HEK293 (cell line): ENCODE results near the gene BCKDHB.

ENCODE experiments used
- BCL6B ChIP-seq: fragments of 450-650 bp; formaldehyde crosslinking; IDR thresholded peaks from 2 replicates; pipeline ENCODE4 v1.5.1; 2017; ENCODE audit warnings: missing biosample characterization, missing genetic modification characterization
- EGR2 ChIP-seq: fragments of 450-650 bp; formaldehyde crosslinking; IDR thresholded peaks from 2 replicates; pipeline ENCODE4 v1.5.1; 2016; ENCODE audit warnings: low read depth, missing biosample characterization, missing genetic modification characterization
- IKZF3 ChIP-seq: fragments of 450-650 bp; IDR thresholded peaks from 2 replicates; pipeline ENCODE4 v1.5.0; 2018; ENCODE audit warnings: missing biosample characterization, mild to moderate bottlenecking, missing genetic modification characterization, moderate library complexity
- KLF10 ChIP-seq: fragments of 450-650 bp; IDR thresholded peaks from 2 replicates; pipeline ENCODE4 v1.5.1; 2018; ENCODE audit warnings: missing biosample characterization, mild to moderate bottlenecking, missing genetic modification characterization
- MZF1 ChIP-seq: fragments of 450-650 bp; formaldehyde crosslinking; IDR thresholded peaks from 2 replicates; pipeline ENCODE4 v1.5.1; 2017; ENCODE audit warnings: missing biosample characterization, missing genetic modification characterization, borderline replicate concordance
- SETDB1 ChIP-seq: IDR thresholded peaks from one replicate; pipeline ENCODE4 v1.6.1; 2017; ENCODE audit warnings: mild to moderate bottlenecking, low read length, moderate library complexity, mixed read lengths; ENCODE audit not compliant: insufficient read length
- SP2 ChIP-seq: fragments of 450-650 bp; formaldehyde crosslinking; IDR thresholded peaks from 2 replicates; pipeline ENCODE4 v1.5.1; 2016; ENCODE audit warnings: missing biosample characterization, missing genetic modification characterization
- TSHZ1 ChIP-seq: fragments of 450-650 bp; formaldehyde crosslinking; IDR thresholded peaks from 2 replicates; pipeline ENCODE4 v1.5.1; 2016; ENCODE audit warnings: missing biosample characterization, missing genetic modification characterization, borderline replicate concordance
- ZNF2 ChIP-seq: fragments of 450-650 bp; formaldehyde crosslinking; IDR thresholded peaks from 2 replicates; pipeline ENCODE4 v1.5.1; 2016; ENCODE audit warnings: missing biosample characterization, missing genetic modification characterization
- ZNF221 ChIP-seq: fragments of 450-650 bp; formaldehyde crosslinking; IDR thresholded peaks from 2 replicates; pipeline ENCODE4 v1.5.1; 2017; ENCODE audit warnings: missing biosample characterization, missing genetic modification characterization, borderline replicate concordance
- ZNF324 ChIP-seq: fragments of 450-650 bp; formaldehyde crosslinking; IDR thresholded peaks from 2 replicates; pipeline ENCODE4 v1.5.1; 2016; ENCODE audit warnings: missing biosample characterization, missing genetic modification characterization
- ZNF335 ChIP-seq: fragments of 450-650 bp; formaldehyde crosslinking; conservative IDR thresholded peaks from 2 replicates; pipeline ENCODE4 v1.5.1; 2016; ENCODE audit warnings: missing biosample characterization, missing genetic modification characterization
- ZNF366 ChIP-seq: fragments of 450-650 bp; formaldehyde crosslinking; conservative IDR thresholded peaks from 2 replicates; pipeline ENCODE4 v1.5.1; 2016; ENCODE audit warnings: missing biosample characterization, missing genetic modification characterization
- ZNF37A ChIP-seq: fragments of 450-650 bp; IDR thresholded peaks from 2 replicates; pipeline ENCODE4 v1.5.1; 2018; ENCODE audit warnings: missing biosample characterization, missing genetic modification characterization
- ZNF426 ChIP-seq: fragments of 450-650 bp; formaldehyde crosslinking; IDR thresholded peaks from 2 replicates; pipeline ENCODE4 v1.5.1; 2017; ENCODE audit warnings: missing biosample characterization, missing genetic modification characterization, mild to moderate bottlenecking, inconsistent platforms, moderate library complexity
- ZNF473 ChIP-seq: fragments of 450-650 bp; formaldehyde crosslinking; IDR thresholded peaks from 2 replicates; pipeline ENCODE4 v1.5.1; 2017; ENCODE audit warnings: missing biosample characterization, missing genetic modification characterization
- ZNF488 ChIP-seq: fragments of 450-650 bp; formaldehyde crosslinking; IDR thresholded peaks from 2 replicates; pipeline ENCODE4 v1.5.1; 2016; ENCODE audit warnings: missing biosample characterization, missing genetic modification characterization
- ZNF514 ChIP-seq: fragments of 450-650 bp; formaldehyde crosslinking; IDR thresholded peaks from 2 replicates; pipeline ENCODE4 v1.5.1; 2016; ENCODE audit warnings: missing biosample characterization, missing genetic modification characterization
- ZNF521 ChIP-seq: fragments of 450-650 bp; formaldehyde crosslinking; IDR thresholded peaks from 2 replicates; pipeline ENCODE4 v1.5.1; 2017; ENCODE audit warnings: missing biosample characterization, mild to moderate bottlenecking, missing genetic modification characterization
- ZNF529 ChIP-seq: fragments of 450-650 bp; formaldehyde crosslinking; IDR thresholded peaks from 2 replicates; pipeline ENCODE4 v1.5.1; 2017; ENCODE audit warnings: missing genetic modification characterization, missing biosample characterization; ENCODE audit not compliant: insufficient replicate concordance
- ZNF561 ChIP-seq: fragments of 450-650 bp; IDR thresholded peaks from 2 replicates; pipeline ENCODE4 v1.5.1; 2018; ENCODE audit warnings: missing biosample characterization, missing genetic modification characterization, borderline replicate concordance
- ZNF626 ChIP-seq: fragments of 450-650 bp; sonication (Bioruptor Pico); formaldehyde crosslinking; IDR thresholded peaks from 2 replicates; pipeline ENCODE4 v1.5.1; 2018; ENCODE audit warnings: missing biosample characterization, missing genetic modification characterization, inconsistent platforms
- ZNF664 ChIP-seq: fragments of 450-650 bp; formaldehyde crosslinking; IDR thresholded peaks from 2 replicates; pipeline ENCODE4 v1.5.1; 2016; ENCODE audit warnings: missing biosample characterization, missing genetic modification characterization
- ZNF701 ChIP-seq: fragments of 450-650 bp; formaldehyde crosslinking; IDR thresholded peaks from 2 replicates; pipeline ENCODE4 v1.5.1; 2016; ENCODE audit warnings: missing biosample characterization, missing genetic modification characterization
- ZNF792 ChIP-seq: fragments of 450-650 bp; formaldehyde crosslinking; IDR thresholded peaks from 2 replicates; pipeline ENCODE4 v1.5.1; 2016; ENCODE audit warnings: missing biosample characterization, missing genetic modification characterization
- ZNF843 ChIP-seq: fragments of 450-650 bp; formaldehyde crosslinking; IDR thresholded peaks from 2 replicates; pipeline ENCODE4 v1.5.1; 2016; ENCODE audit warnings: missing biosample characterization, missing genetic modification characterization
- TF ChIP-seq, protein P1 (sequence below): fragments of 450-650 bp; formaldehyde crosslinking; IDR thresholded peaks from 2 replicates; pipeline ENCODE4 v1.5.1; 2016; ENCODE audit warnings: missing biosample characterization, missing genetic modification characterization
- TF ChIP-seq, protein P2 (sequence below): fragments of 450-650 bp; formaldehyde crosslinking; IDR thresholded peaks from 2 replicates; pipeline ENCODE4 v1.5.1; 2016; ENCODE audit warnings: missing biosample characterization, missing genetic modification characterization
- TF ChIP-seq, protein P3 (sequence below): fragments of 450-650 bp; formaldehyde crosslinking; IDR thresholded peaks from 2 replicates; pipeline ENCODE4 v1.5.1; 2016; ENCODE audit warnings: missing biosample characterization, missing genetic modification characterization
- TF ChIP-seq, protein P4 (sequence below): fragments of 450-650 bp; formaldehyde crosslinking; IDR thresholded peaks from 2 replicates; pipeline ENCODE4 v1.5.1; 2016; ENCODE audit warnings: missing biosample characterization, missing genetic modification characterization

BCKDHB gene

GRCh38 chr6:80105972-80106417 lies 476 bp upstream of the BCKDHB start (continued):
- TF ChIP-seq ZNF488 (tag by site-specific recombination) (no peak), ZNF221 (tag by site-specific recombination) (0 out of 2 replicates have a peak, but pooled peaks have one; percentile 23), ZNF626 (no peak), ZNF521 (tag by site-specific recombination) (no peak), TSHZ1 (tag by site-specific recombination) (no peak), ZNF2 (tag by site-specific recombination) (no peak; the same call in 1 of the 2 replicates), EGR2 (tag by site-specific recombination) (no peak), BCL6B (tag by site-specific recombination) (no peak), ZNF529 (tag by site-specific recombination) (peak; percentile 9), ZNF792 (tag by site-specific recombination) (no peak), ZNF366 (no peak), ZNF701 (tag by site-specific recombination) (no peak), KLF10 (tag by site-specific recombination) (no peak), SP2 (no peak), ZNF324 (tag by site-specific recombination) (no peak), ZNF473 (tag by site-specific recombination) (no peak), ZNF664 (no peak), IKZF3 (tag by site-specific recombination) (no peak), ZNF426 (tag by site-specific recombination) (no peak), ZNF514 (no peak), MZF1 (tag by site-specific recombination) (no peak), ZNF37A (tag by site-specific recombination) (0 out of 2 replicates have a peak, but pooled peaks have one; percentile 12), ZNF335 (tag by site-specific recombination) (peak; percentile 86), ZNF843 (tag by site-specific recombination) (no peak), ZNF561 (0 out of 2 replicates have a peak, but pooled peaks have one; percentile 12), SETDB1 (no peak)
- TF ChIP-seq, protein P1, sequence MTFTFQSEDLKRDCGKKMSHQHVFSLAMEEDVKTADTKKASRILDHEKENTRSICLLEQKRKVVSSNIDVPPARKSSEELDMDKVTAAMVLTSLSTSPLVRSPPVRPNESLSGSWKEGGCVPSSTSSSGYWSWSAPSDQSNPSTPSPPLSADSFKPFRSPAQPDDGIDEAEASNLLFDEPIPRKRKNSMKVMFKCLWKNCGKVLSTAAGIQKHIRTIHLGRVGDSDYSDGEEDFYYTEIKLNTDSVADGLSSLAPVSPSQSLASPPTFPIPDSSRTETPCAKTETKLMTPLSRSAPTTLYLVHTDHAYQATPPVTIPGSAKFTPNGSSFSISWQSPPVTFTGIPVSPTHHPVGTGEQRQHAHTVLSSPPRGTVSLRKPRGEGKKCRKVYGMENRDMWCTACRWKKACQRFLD (tag by site-specific recombination) = no peak
- TF ChIP-seq, protein P2, sequence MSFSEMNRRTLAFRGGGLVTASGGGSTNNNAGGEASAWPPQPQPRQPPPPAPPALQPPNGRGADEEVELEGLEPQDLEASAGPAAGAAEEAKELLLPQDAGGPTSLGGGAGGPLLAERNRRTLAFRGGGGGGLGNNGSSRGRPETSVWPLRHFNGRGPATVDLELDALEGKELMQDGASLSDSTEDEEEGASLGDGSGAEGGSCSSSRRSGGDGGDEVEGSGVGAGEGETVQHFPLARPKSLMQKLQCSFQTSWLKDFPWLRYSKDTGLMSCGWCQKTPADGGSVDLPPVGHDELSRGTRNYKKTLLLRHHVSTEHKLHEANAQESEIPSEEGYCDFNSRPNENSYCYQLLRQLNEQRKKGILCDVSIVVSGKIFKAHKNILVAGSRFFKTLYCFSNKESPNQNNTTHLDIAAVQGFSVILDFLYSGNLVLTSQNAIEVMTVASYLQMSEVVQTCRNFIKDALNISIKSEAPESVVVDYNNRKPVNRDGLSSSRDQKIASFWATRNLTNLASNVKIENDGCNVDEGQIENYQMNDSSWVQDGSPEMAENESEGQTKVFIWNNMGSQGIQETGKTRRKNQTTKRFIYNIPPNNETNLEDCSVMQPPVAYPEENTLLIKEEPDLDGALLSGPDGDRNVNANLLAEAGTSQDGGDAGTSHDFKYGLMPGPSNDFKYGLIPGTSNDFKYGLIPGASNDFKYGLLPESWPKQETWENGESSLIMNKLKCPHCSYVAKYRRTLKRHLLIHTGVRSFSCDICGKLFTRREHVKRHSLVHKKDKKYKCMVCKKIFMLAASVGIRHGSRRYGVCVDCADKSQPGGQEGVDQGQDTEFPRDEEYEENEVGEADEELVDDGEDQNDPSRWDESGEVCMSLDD (tag by site-specific recombination) = 0 out of 2 replicates have a peak, but pooled peaks have one; percentile 38
- TF ChIP-seq, protein P3, sequence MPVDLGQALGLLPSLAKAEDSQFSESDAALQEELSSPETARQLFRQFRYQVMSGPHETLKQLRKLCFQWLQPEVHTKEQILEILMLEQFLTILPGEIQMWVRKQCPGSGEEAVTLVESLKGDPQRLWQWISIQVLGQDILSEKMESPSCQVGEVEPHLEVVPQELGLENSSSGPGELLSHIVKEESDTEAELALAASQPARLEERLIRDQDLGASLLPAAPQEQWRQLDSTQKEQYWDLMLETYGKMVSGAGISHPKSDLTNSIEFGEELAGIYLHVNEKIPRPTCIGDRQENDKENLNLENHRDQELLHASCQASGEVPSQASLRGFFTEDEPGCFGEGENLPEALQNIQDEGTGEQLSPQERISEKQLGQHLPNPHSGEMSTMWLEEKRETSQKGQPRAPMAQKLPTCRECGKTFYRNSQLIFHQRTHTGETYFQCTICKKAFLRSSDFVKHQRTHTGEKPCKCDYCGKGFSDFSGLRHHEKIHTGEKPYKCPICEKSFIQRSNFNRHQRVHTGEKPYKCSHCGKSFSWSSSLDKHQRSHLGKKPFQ = peak; percentile 56; the same call in 1 of the 2 replicates
- TF ChIP-seq, protein P4, sequence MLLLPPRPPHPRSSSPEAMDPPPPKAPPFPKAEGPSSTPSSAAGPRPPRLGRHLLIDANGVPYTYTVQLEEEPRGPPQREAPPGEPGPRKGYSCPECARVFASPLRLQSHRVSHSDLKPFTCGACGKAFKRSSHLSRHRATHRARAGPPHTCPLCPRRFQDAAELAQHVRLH (tag by site-specific recombination) = 0 out of 2 replicates have a peak, but pooled peaks have one; percentile 34
